HCT116 (cell line): ENCODE measurements around the gene MAP2K1.

Experiments
- CTCF ChIP-seq, 3 experiments: fragments of 200-600 bp in 1 of 3; sonication (generic) in 1 of 3; IDR thresholded peaks in 2 of 3; conservative IDR thresholded peaks in 1 of 3; 2 replicates each; pipeline ENCODE4 v1.5.1; 2012 to 2017; ENCODE audit warnings: low read depth in 2 of 3, low read length in 2 of 3, antibody characterized with exemption in 1 of 3, borderline replicate concordance in 1 of 3, control low read depth in 1 of 3, mild to moderate bottlenecking in 1 of 3, mixed read lengths in 1 of 3, mixed run types in 1 of 3, moderate library complexity in 1 of 3; ENCODE audit not compliant: insufficient read depth in 1 of 3
- EZH2 ChIP-seq: fragments of 200-600 bp; sonication (generic); IDR thresholded peaks from 2 replicates; pipeline ENCODE4 v1.6.1; 2017; ENCODE audit warnings: antibody characterized with exemption, mixed run types

DNA sequence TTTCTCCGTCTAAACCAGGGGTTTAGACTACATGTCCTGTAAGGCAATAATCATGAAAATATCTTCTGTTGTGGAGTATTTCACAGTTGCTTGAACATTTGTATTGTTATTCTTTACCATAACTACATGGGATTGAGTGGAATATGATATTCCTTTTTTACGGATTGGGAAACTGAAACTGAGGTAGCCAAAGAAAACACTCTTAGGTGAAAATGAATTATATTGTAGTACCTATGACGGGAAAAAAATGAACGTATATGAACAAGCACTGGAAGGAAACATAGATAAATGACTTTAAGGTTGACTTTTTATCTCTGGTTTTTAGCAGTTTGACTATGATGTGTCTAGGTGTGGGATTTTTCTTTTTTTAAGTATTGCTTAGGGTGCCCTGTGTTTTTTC, 35.6 kb downstream of the MAP2K1 start:
- no peak for TF ChIP-seq CTCF (IDR thresholded peaks at IDR 0.05 in 2 of 3, conservative IDR thresholded peaks at IDR 0.05 in 1 of 3; ENCODE audit: borderline replicate concordance in 1 of 3, insufficient read depth in 1 of 3, low read depth in 2 of 3, low read length in 2 of 3)
- TF ChIP-seq EZH2, result no peak
